ENCODE data around the gene TMEM183A.
"Not testable (repeated sequence)": the region's sequence is repeated elsewhere in the genome, so short reads cannot be mapped to it uniquely, and the experiment has no call there.

TMEM183A gene

DNA sequence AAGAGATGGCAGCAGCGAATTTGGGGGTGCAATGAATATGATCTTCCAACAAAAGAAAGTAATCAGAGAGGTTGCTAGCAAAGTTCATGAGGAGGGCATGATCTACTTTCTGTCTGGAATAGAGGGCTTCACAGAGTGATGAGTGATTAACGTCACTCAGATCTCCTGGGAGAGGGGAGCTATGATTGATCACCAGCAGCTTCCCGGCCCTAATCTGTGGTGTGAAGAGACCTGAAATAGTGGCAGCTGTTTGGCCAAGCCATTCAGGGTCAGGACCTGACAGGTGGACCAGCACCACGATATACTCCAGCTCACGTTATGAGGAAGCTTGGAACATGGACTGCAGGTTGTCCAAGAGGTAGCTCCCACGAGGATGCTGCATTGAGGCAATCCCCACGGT, 19.9 kb upstream of the TMEM183A start:
- DNase-seq (ENCODE audit: low read depth) = no peak

DNA sequence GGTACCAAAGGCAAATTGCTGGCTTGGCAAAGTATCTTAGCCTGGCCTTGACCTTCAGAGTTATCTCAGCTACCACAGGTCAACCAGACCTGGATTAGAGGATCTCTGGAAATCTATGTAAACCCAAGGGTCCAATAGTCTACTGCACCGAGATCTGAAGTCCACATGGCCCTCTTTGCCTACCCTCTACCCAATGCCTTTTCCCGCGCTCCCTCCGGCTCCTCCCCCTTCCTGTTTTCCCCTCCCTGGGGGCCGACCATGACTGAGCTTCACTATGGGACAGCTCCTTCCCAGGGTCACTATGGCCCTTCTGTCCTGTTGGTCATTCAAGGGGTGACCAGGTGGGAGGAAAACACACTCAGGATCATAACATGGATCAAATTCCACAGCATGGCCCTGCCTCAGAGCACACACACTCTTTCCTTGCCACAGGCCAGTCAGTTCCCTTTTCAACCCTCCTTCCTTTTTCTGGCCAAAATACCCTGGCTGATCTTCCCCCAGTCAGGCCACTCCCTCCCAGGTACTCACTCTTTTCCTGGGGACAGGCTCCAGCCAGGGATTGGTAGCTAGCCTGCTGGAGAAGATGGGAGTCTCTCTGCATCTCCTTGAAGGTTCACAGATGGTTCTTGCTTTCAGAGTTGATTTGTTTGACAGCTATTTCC, 19.1 kb upstream of the TMEM183A start:
- no peak for DNase-seq (ENCODE audit: low read depth)

DNA sequence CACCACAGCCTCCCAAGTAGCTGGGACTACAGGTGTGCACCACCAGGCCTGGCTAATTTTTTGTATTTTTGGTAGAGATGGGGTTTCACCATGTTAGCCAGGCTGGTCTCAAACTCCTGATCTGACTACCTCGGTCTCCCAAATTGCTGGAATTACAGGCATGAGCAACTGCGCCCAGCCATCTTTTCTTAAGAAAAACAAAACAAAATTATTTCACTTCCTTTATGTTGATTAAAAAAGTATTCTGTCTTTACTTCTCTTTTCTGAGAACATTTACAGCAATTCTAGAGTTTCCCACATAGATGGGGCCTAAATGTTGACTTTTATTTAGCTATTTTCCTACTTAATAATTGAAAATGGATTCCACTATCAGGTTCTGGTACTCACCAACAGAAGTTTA, 17.3 kb upstream of the TMEM183A start:
- DNase-seq (ENCODE audit: low read depth) = no peak

DNA sequence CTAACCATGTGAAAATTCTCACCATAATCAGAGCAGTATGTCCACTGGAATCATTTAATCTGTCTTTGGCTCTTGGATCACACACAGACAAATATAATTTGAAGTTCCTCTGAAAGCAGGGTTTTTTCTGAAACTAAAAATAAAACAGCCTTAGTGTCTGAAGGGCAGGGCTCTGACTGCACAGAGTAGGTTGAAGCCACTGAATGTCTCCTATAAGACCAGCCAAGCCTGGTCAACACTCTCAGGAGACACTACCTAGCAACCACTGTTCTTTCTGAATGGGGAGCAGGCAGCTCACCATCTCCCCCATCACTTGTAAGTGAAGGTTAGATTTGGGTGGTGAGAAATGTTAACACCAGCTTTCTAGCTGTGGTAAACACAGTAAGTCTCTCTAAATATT, 16.1 kb upstream of the TMEM183A start:
- DNase-seq (ENCODE audit: low read depth) = no peak

DNA sequence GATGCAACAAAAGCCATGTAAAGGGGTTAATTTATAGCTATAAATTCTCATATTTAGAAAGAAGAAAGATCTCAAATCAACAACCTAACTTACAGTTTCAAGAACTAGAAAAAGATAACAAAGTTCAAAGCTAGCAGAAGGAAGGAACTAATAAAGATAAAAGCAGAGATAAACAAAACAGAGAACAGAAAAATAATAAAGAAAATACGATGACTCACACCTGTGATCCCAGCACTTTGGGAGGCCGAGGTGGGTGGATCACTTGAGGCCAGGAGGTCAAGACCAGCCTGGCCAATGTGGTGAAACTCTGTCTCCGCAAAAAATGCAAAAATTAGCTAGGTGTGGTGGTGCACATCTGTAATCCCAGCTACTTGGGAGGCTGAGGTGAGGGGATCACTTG, 12.4 kb upstream of the TMEM183A start:
- no peak for DNase-seq (ENCODE audit: low read depth)

DNA sequence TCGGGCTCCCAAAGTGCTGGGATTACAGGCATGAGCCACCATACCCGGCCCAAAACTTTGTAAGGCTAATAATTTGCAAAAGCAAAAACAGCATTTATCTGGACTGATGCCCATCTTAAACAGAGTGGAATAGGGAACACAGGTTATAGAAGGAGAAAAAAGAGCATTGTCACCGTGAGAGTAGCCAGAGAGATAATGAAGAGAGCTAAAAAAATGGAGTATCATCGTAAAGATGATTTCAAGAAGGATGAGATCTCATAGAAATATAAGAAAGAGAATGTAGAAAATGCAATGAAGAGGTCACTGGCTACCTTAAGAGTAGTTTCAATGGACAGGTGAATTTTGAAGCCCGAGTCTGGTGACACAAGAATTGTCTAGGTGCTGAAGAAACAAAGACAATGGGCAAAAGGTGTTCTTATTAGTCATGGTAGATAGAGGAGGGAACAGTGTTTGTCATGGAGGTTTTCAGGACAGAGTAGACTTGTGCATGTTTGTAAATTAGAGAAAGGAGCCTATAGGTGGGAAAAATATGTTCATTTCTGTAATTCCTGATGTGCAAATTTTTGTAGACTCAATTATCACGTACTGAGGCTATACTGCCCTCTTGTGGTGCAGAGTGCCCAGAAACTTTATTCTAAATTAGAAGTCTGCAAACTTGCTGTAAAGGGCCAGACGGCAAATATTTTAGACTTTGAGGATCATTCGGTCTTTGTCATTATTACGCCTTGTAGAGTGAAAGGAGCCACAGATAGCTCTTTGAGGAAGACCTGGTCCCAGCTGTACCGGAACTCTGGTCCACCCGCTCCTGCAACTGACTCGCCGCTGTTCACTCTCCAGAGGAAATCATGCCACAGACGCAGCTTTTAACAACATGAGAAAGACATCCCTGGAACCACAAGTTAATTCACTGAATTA, 8.1 kb upstream of the TMEM183A start:
- peak; percentile 54 for DNase-seq (ENCODE audit: low read depth)

DNA sequence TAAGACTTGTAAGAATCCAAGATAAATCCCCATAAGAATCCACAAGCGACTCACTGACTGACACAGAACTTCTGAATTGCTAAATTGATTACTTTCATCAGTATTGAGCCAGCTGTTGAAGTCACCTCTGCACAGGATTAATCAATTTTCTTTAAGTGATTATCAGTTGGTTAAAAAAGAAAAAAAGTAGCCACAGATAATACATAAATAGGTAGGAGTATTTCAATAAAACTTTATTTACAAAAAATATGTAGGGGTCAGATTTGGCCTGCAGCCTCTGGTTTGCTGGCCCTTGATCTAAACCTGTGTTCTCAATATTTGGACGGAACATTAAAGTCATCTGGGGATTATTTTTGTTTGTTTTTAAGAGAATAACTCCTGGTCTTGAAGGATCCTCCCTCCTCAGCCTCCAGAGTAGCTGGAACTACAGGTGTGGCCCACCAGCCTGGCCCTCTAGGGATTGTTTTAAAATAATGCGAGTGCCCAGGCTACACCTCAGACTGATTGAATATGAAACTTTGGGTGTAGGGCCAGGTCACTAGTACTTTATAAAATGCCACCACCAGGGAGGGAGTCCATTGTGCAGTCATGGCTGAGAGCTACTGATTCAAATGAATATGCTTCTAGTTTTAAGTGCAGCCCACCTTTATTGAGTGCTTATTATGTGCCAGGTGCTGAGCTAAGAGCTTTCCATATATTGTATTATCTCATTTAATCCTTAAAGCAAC, 6.8 kb upstream of the TMEM183A start:
- DNase-seq (ENCODE audit: low read depth) = no peak

DNA sequence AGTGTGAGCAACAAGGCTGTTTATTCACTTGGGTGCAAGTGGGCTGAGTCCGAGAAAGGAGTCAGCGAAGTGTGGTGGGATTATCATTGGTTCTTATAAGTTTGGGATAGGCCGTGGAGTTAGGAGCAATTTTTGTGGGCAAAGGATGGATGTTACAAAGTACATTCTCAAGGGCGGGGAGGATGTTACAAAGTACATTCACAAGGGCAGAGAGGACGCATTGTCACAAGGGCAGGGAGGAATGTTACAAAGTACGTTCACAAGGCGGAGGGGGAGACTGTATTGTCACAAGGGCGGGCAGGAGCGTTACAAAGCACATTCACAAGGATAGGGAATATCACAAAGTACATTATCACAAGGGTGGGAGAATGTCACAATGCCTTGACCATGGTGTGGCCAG, 5.2 kb upstream of the TMEM183A start:
- DNase-seq (ENCODE audit: low read depth) = no peak

DNA sequence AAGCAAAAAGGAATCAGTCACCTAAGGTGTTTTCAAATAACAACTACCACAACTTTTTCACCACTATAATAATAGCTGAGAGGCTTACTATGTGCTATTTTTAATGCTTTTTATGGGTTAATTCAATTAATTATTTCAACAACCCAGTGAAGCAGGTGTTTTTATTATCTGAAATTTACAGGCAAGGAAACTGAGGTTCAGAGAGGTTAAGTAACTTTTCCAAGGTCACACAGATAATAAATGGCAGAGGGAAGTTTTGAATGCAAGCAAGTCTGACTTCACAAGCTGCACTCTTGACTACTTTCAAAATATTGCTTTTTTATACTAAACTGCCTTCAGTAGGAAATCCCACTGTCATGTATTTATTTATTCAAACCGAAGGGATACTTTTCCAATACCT, 4.2 kb upstream of the TMEM183A start:
- no peak for DNase-seq (ENCODE audit: low read depth)

DNA sequence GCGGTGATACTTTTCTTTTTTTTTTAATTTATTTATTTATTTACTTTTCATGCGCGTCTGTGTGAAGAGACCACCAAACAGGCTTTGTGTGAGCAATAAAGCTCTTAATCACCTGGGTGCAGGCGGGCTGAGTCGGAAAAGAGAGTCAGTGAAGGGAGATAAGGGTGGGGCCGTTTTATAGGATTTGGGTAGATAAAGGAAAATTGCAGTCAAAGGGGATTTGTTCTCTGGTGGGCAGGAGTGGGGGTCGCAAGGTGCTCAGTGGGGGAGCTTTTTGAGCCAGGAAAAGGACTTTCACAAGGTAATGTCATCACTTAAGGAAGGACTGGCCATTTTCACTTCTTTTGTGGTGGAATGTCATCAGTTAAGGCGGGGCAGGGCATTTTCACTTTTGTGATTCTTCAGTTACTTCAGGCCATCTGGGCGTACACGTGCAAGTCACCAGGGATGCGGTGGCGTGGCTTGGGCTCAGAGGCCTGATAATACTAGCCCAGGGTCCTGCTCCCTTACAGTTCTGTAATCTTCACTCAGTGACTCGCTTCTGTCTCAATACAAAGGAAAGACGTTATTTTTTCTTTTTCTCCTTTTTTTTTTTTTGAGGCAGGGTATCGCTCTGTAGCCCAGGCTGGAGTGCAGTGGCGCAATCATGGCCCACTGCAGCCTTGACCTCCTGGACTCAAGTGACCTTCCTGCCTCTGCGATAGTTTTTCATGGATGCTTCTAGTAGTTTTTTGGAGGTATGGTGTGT, 1.6 kb upstream of the TMEM183A start:
- not testable (repeated sequence) for DNase-seq (ENCODE audit: low read depth)

DNA sequence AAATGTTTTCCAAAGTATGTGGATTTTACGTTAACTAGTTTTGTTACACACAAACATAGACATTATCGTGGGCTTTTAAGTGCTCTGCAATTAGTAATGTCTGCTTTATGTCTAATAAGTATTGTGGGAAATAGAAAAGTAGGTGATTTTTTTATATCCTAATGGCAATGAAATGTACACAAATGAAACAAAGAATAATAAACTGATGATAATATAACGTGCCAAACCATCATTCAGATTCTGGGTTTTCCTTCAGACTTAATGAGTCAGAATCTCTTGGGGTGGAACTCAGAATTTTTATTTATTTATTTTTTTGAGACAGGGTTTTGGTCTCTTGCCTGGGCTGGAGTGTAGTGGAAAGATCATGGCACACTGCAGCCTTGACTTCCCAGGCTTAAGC, 2.0 kb downstream of the TMEM183A start:
- no peak for DNase-seq (ENCODE audit: low read depth)

DNA sequence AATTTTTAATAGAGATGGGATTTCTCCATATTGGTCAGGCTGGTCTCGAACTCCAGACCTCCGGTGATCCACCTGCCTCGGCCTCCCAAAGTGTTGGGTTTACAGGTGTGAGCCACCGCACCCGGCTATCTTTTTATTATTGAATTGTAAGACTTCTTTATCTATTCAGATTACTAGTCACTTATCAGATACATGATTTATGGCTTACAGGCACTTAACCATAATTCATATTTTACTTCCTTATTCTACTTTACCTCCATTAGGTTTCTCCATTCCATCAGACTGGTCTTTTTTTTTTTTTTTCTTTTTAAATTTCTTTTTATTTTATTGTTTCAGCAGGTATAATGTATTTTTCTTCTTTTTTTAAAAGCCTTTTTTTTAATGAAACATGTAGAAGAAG, 4.4 kb downstream of the TMEM183A start:
- DNase-seq (ENCODE audit: low read depth) = no peak

DNA sequence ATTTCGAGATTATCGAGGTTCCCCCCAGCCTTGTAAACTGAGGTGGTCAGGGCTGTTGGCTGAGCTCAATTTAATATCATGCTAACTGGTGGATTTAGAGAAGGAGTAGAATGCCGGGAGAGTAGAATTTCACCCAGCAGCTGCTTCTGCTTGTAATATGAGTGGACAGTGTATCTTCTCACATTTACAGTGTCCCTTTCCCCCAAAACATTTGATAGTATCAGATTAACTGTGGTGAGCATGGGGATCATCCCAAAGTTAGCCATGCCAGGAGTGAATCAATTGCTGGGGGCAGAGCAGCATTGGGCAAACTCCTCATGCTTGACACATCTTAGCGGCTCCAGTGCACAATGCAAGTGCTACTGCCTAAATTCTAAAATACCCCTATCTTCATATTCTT, 9.9 kb downstream of the TMEM183A start:
- DNase-seq (ENCODE audit: low read depth) = no peak

DNA sequence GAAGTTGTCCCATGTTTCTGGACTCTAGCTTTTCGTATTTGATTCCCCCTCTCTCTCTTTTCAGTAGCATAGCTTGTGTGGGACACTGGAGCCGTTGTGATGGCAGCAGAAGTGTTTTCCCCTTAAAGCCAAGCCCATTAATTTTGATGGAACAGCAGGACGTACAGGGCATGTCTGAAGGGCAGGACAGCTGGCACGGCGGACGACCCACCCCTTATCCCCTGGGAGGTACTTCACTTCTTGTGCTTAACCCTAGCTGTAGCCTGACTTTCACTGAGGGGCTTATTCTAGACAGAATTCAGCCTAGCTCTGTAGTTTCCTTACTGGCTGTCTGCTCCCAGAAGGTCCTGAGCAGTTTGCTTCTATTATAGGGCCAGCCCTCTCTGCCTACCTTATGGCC, 10.5 kb downstream of the TMEM183A start:
- DNase-seq (ENCODE audit: low read depth) = no peak

DNA sequence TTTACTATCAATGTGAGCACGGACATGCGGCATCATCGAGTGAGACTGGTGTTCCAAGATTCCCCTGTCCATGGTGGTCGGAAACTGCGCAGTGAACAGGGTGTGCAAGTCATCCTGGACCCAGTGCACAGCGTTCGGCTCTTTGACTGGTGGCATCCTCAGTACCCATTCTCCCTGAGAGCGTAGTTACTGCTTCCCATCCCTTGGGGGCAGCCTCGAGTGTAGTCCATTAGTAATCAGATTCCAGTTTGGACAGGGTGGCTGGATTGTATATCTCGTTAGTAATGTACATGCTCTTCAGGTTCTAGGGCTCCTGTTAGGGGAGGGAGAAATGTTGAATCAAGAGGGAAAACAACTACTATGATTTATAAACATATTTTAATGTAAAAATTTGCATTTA, 15.7 kb downstream of the TMEM183A start:
- not testable (repeated sequence) for DNase-seq (ENCODE audit: low read depth)

DNA sequence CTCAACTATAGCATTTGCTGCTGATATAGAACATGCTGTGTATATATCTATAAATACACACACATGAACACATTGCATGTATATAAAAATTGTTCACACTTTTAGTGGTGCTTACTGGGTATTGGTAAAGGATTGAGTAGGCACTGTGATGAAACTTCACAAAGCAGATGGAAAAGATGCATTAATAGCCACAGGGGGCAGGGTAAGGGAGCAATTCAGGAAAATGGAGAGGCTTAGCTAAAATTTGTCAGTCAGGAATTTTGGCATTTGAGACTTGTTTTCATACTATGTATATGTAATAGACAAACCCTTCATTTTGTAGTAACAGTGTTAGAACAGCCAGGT, 18.5 kb downstream of the TMEM183A start:
- DNase-seq (ENCODE audit: low read depth) = no peak

DNA sequence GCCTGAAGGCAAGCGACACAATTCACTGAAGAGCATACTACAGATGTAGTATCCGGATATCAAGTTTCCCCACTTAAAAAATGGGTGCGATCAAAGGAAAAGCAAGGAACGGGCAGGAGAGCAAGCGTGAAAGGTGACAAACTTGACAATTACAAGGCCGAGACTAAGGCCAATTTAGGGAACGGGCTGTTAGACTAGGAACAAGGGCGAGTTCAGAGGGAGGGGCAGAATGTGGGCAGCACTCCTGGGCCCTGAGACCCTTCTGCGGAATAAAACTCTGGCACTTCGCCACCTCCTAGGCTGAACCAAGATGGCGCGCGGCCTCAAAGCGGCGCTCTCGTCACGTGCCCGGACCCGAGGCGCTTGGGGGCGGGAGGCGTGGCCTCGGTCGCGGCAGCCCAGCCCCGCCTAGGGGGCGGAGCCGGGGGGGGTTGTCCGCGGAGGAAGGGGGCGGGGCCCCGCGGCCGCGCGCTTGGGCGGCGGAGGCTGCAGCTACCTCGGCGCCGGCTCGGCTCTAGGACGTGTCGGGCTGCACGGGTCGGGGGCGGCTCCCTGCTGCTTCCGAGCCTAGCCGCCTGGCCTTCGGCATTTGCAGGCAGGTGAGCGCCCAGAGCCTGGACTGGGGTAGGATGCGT, 19.0 kb downstream of the TMEM183A start, which contains the start of gene PPFIA4:
Gene PPFIA4, plus strand, starts transcription at position 461 of the 635 bp plus-strand sequence. CDS start 12,518 bp downstream, outside the sequence.
- DNase-seq (ENCODE audit: low read depth) = peak; percentile 65

DNA sequence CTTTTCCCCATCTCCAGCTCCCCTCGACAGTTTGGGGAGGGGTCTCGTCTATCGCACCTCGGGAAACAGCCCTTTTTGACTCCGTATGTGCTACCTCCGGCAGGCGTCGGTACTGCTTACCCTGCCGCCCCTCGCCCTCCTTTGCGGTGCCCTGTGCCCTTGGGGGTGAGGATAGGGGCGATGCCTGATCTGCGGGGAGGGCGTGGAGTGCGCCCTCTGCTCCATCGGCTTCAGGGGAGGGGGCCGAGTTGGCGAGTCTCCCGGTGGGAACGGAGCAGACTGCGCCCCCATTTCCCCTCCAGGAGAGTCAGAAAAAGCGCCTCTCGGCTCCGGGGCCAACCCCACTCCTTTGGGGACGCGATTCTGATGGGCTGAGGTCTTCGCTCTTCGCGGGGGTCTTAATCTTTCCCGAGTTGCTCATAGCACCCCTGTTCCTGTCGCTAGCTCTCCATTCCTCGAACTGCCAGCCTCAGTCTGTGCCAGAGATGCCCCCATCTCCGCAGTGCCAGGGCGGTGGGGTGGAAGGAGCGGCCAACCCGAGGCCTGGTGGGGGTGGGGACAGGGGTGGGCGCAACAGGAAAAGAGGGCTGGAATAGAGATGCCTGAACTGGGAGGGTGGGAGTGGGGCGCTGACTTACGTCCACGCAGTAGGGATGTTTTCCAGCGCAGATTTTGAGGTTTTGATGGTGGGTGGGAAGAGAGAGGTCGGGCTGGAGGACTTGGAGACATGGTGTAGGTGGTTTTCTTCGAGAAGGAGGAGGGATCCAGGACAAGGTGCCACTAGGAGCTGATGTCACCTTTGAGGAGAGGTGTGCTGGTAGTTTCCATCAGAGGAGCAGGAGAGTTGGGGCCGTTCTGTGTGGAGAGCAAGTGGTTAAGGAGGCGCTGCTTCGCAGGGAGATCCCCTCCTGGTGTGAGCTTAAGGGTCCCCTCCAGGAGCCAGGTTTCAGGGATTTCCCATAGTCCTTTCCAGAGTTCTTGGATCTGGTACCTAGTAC, 19.8 kb downstream of the TMEM183A start:
- DNase-seq (ENCODE audit: low read depth) = no peak

DNA sequence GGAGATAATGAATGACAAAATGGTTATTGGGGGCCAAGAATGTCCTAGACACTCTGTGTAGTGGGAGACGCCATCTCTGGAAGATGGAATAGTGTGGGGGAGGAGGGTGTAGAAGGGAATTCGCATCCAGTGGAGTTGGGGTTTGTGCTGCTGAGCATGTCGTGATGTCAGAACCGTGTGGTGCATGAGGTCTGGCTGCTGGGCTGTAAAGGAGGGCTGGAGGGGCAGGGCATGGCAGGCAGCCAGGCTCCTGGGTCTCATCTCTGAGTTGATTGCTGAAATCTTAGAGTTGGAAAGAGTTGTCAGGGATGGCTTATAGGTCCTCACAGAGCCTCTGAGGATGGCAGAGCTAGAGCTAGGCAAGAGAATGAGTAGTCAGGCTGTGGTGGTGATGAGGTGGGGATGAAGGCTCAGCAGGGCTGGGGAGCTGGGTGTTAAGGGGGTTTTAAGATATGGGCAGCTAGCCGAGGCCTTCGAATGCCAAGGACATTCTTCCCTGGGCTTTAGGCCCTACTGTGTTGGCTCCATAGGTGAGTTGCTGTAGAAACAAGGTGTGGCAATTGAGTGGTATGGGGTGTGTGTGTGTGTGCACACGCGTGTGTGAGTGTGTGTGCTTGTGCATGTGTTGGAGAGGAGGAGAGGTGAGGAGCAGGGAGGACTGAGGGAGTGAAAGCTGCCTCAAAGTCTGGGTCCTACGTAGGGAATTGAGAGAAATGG, 21.1 kb downstream of the TMEM183A start:
- no peak for DNase-seq (ENCODE audit: low read depth)
